IPS-20b (cell line): Measurements from ENCODE around the gene BANP.

Source experiments
- H3K27ac ChIP-seq: one replicate; pipeline ENCODE4 v1.5.1; 2013; ENCODE audit warnings: low read length
- H3K27me3 ChIP-seq: 2 replicates; pipeline ENCODE4 v1.6.1; 2013; ENCODE audit warnings: mild to moderate bottlenecking, low read length, inconsistent platforms; ENCODE audit not compliant: insufficient read depth
- H3K36me3 ChIP-seq: 2 replicates; pipeline ENCODE4 v1.6.1; 2013; ENCODE audit warnings: low read depth, mild to moderate bottlenecking, inconsistent platforms, low read length, moderate library complexity; ENCODE audit not compliant: insufficient read depth
- H3K4me1 ChIP-seq: 2 replicates; pipeline ENCODE4 v1.6.1; 2013; ENCODE audit warnings: mild to moderate bottlenecking, control low read depth, inconsistent platforms, low read length, moderate library complexity; ENCODE audit not compliant: insufficient read depth
- H3K4me3 ChIP-seq: 2 replicates; pipeline ENCODE4 v1.5.1; 2013; ENCODE audit warnings: mild to moderate bottlenecking, low read length, inconsistent platforms
- H3K9ac ChIP-seq: 2 replicates; pipeline ENCODE4 v1.6.1; 2013; ENCODE audit warnings: low read depth, mild to moderate bottlenecking, inconsistent platforms, low read length, moderate library complexity
- H3K9me3 ChIP-seq: 2 replicates; pipeline ENCODE4 v1.6.1; 2013; ENCODE audit warnings: mild to moderate bottlenecking, low read depth, low read length, inconsistent platforms; ENCODE audit not compliant: insufficient read depth

Gene BANP

DNA sequence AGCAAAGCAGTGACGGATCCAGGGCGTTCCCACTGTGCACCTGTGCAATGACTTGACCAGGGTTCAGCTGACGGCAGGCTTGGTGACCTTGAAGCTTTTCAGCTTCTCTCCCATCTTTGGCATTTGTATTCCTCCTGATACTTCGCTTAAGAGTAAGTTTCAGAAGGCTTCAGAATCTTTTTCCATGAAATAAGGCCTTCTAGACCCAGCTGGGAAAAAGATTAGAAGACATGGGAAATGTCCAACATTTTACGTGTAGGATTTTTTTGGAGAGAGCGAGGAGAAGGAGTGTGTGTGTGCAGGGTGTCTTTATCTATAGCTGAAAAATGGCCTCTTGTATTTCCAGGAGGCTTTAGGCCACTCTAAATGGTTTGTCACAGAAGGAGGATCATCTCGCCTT is 104.1 kb downstream of the BANP start:
- peaks cover 14% of the 10 kb centered on the region; the same call in 1 of the 2 replicates for H3K36me3 ChIP-seq
- no peaks in the 10 kb centered on the region for H3K4me1 ChIP-seq
- H3K4me3 ChIP-seq: no peak overlapping the region
- no peak overlapping the region for H3K27ac ChIP-seq
- no peaks in the 10 kb centered on the region for H3K27me3 ChIP-seq
- H3K9me3 ChIP-seq: no peaks in the 10 kb centered on the region
- no peak overlapping the region for H3K9ac ChIP-seq

DNA sequence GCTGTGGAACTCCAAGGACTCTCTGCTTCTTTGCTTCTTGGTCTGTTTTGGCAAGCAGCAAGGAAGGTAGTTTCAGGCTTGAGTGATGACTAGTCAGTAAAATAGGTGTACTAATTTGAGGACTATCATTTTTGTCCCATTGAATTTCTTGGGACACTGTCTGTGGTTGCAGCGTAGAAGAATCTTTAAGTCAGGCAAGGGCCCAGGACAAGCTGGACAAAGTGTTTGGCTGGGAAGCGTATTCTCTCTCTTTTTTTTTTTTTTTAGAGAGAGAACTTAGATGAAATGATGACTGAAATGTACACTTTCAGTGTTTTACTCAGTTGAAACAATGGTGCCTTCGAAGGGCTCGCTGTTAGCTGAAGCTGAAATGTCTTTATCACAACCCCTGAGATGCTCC is 105.0 kb downstream of the BANP start:
- H3K9ac ChIP-seq: no peak overlapping the region
- no peaks in the 10 kb centered on the region for H3K27me3 ChIP-seq
- no peaks in the 10 kb centered on the region for H3K9me3 ChIP-seq
- peaks cover 14% of the 10 kb centered on the region; the same call in 1 of the 2 replicates for H3K36me3 ChIP-seq
- no peaks in the 10 kb centered on the region for H3K4me1 ChIP-seq
- H3K27ac ChIP-seq: no peak overlapping the region
- no peak overlapping the region for H3K4me3 ChIP-seq

DNA sequence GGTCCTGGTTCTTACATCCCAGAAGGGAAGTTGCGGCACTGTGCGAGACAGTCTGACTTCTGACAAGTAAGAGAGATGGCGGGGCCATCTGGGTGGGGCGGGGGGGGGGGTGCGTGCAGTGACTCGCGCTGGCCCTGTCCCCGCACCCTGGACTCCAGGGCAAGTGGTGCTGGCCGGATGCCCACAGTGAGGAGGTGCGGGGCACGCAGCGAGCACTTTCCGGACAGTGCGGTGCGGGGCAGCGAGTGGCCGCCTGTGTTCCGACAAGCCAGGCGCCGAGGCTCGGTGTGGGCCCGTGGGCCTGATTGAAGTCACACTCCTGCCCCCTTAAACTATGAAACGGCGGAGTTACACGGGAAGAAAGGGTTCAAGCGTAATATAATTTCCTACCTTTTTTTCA is 106.4 kb downstream of the BANP start:
- Histone ChIP-seq H3K4me3 (no peak overlapping the region), H3K27me3 (no peaks in the 10 kb centered on the region), H3K36me3 (peaks cover 5% of the 10 kb centered on the region; the same call in 1 of the 2 replicates), H3K9ac (no peak overlapping the region), H3K9me3 (no peaks in the 10 kb centered on the region), H3K4me1 (no peaks in the 10 kb centered on the region), H3K27ac (no peak overlapping the region)

DNA sequence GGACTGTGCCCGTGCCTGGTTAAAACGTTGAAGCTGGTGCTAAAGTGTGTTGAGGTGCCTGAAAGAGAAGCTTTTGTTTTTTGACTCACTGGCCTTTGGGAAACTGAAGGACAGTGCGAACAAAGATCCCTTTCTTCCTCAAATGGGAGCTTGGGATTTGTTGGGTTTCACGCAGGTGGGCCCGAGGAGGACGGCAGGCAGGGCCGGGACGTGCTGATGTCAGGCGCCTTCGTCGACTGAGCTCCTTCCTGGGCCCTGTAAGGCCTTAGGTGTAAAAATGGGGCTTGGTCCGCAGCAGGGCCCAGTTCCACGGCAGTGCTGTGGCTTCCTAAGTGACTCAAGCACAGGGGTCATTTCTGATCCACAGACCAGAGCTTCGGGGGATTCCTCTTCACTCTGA is 106.9 kb downstream of the BANP start:
- Histone ChIP-seq H3K4me3 (no peak overlapping the region), H3K9me3 (no peaks in the 10 kb centered on the region), H3K27me3 (no peaks in the 10 kb centered on the region), H3K9ac (no peak overlapping the region), H3K27ac (no peak overlapping the region), H3K36me3 (no peaks in the 10 kb centered on the region; the same call in 1 of the 2 replicates), H3K4me1 (no peaks in the 10 kb centered on the region)

DNA sequence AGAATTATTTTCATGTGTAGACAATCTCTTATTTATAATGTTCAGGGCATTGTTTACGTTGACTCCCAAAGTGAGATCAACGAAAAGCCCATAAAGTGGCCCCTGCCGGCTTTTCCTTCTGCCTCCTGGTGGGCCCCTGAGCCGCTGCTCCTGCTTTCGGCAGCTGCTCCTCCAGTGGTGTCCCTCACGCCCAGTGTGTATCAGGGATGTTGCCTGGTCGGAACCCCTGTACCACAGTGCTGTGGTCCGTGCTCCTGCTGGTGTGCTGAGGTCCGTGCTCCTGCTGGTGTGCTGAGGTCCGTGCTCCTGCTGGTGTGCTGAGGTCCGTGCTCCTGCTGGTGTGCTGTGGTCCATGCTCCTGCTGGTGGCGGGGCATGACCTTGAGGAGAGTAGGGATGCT is 107.6 kb downstream of the BANP start:
- no peaks in the 10 kb centered on the region for H3K27me3 ChIP-seq
- H3K4me1 ChIP-seq: no peaks in the 10 kb centered on the region
- no peaks in the 10 kb centered on the region for H3K36me3 ChIP-seq
- no peak overlapping the region for H3K9ac ChIP-seq
- no peak overlapping the region for H3K27ac ChIP-seq
- H3K9me3 ChIP-seq: no peaks in the 10 kb centered on the region
- H3K4me3 ChIP-seq: no peak overlapping the region

DNA sequence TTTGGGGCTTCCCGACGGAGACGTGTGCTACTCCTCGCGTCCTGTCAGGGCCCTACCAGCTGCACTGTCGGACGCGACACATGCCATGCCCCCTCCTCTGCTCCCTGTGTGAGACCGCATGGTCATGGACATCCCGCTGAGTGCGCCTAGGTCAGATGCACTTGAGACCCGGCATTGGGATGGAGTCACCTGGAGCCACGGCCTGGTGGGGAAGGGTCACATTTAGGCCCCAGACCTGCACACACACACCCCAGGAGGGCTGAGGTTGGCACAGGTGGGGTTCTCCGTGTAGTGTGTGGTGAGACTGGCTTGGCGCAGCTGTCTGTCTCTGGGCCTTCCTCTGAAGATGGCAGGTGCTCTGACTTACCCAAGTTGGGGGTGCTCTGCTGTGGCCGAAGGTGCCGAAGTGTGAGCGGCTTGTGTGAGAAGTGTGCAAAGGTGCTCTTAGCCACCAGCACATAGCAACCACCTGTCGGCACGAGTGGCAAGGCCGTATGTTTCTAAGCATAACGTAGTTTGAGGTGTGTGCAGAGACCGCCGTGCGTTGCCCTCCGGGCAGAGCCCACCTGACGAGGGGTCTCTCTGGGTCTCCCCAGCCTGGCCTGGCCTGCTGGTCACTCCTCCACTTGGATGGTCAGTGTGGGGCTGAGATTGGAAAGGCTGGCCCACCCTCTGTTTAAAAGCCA is 108.6 kb downstream of the BANP start:
- no peaks in the 10 kb centered on the region for H3K36me3 ChIP-seq
- H3K27me3 ChIP-seq: no peaks in the 10 kb centered on the region
- no peaks in the 10 kb centered on the region for H3K4me1 ChIP-seq
- H3K9ac ChIP-seq: no peak overlapping the region
- no peaks in the 10 kb centered on the region for H3K9me3 ChIP-seq
- no peak overlapping the region for H3K27ac ChIP-seq
- H3K4me3 ChIP-seq: no peak overlapping the region

DNA sequence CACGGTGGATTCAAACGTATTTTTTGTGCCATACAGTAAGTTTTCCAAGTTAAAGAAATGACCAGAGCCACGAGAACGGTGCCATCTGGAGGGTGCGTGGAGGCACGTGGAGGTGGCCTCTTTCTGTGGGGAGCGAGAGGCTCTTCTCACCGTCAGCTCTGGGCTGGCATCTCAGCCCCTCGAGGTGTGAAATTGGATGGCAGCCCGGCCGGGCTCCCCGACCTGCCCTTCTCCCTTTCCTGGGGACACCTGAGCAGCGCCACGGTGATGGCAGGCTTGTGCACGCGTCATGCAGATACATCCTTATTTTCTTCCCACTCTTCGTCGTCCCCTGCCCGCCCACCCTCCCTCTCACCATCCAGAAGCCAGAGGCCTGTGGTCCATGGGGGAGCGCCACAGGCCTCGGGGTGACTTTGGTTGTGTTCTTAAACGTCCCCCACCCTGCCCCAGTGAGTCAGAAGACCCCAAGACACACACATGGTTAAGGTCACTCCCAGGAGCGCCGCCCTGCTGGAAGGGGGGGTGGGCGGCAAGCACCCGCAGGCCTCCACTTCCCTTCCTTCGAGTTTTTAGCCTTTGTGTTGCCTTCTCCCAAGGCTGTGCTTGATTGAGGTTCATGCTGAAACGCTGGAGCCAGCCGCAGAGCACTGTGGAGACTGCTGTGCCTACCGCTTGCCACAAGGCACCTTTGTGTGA is 109.4 kb downstream of the BANP start:
- Histone ChIP-seq H3K4me1 (no peaks in the 10 kb centered on the region), H3K4me3 (no peak overlapping the region), H3K9ac (no peak overlapping the region), H3K36me3 (no peaks in the 10 kb centered on the region), H3K9me3 (no peaks in the 10 kb centered on the region), H3K27ac (no peak overlapping the region), H3K27me3 (no peaks in the 10 kb centered on the region)

DNA sequence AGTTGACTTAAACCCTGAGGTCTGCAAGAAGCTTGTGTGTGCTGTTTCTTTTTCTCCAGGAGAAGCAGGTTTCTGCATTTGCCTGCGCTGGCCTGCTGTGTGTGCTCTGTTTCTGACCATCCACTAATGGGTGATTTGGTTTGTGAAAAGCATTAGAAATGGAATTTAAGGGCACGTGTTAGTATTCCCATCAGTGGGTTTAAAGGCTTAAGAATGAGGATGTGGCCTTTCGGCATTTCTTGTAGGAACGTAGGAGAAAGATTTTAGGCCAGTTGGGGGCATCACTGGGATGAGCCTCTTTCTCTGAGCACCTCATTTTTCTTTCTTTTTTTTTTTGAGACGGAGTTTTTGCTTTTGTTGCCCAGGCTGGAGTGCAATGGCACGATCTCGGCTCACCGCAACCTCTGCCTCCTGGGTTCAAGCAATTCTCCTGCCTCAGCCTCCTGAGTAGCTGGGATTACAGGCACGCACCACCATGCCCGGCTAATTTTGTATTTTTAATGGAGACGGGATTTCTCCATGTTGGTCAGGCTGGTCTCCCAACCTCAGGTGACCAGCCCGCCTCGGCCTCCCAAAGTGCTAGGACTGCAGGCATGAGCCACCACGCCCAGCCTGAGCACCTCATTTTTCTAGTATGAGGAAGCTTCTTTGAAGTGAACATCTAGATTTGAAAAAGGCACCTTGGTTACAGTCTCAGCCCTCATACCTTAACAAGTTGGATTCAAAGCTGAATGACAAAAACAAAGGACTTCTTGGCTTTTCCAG is 110.3 kb downstream of the BANP start:
- no peaks in the 10 kb centered on the region for H3K9me3 ChIP-seq
- H3K4me3 ChIP-seq: no peak overlapping the region
- H3K36me3 ChIP-seq: no peaks in the 10 kb centered on the region
- H3K9ac ChIP-seq: no peak overlapping the region
- H3K4me1 ChIP-seq: no peaks in the 10 kb centered on the region
- no peak overlapping the region for H3K27ac ChIP-seq
- no peaks in the 10 kb centered on the region for H3K27me3 ChIP-seq

DNA sequence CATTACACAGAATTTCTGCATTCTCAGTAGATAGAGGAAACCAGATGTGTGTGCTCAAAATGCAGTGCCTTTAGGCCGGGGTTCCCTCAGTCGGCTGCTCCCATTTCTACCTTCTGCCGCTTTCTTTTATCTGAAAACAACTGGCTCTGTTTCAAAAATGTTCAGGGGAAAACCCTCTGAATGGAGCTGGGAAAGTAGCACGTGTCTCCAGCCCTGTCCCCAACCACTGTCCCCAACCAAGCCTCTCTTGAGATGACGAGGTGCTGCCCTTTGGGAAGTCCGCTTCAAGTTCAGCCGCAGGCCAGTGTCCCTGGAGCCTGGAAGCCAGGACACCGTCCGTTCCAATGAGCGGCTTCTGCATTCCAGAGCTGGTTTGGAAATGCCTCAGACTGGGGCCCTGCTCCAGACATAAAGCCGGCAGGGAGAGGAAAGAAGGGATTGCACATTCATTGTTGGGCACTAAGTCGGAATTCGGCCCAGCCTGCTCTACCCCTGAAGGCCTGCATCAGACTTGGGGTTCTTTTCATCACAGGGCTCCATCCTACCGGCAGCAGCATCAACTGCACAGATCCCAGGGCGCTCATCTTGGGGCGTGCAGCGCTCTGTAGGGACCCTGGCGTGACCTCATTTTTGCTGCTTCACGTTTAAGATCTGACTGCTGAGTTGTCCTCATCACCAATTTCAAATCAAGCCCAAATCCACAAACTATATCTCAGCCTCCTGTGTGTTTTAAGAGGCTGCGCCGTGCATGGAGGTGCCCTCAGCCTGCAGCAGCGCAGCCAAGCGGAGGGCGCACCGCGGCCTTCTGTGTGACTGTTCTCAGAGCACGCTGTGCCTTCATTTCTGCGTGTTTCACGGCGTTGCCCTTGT is 111.3 kb downstream of the BANP start:
- no peaks in the 10 kb centered on the region for H3K36me3 ChIP-seq
- no peaks in the 10 kb centered on the region for H3K9me3 ChIP-seq
- H3K4me3 ChIP-seq: no peak overlapping the region
- H3K27ac ChIP-seq: no peak overlapping the region
- no peaks in the 10 kb centered on the region for H3K27me3 ChIP-seq
- H3K4me1 ChIP-seq: no peaks in the 10 kb centered on the region
- no peak overlapping the region for H3K9ac ChIP-seq

DNA sequence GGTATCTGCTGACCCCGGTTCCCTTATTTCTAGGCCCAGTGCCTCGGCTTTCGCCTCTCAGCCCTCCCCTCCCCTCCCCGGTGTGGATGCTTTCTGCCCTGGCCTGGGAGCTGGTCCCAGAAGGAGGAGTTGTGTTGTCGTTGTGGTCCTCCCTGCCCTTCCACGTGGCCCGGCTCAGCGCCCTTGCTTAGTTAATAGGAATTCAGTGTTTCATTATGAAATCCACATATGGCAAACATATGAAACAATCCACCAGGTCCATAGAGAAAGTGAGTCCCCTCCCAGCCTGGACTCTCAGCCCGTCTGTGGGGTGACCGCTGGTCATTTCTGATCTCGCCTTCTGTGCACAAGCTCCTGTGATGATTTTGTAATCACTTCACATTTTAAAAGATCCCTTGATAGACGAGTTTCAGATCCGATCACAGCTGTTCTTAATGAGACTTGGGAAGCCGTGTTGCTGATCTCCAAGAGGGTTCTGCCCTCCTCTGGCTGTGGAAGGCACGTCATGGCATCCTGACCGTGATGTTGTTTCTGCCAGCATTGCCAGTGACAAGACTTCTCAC is 112.1 kb downstream of the BANP start:
- Histone ChIP-seq H3K36me3 (no peaks in the 10 kb centered on the region), H3K9ac (no peak overlapping the region), H3K27me3 (no peaks in the 10 kb centered on the region), H3K27ac (no peak overlapping the region), H3K4me1 (no peaks in the 10 kb centered on the region), H3K9me3 (no peaks in the 10 kb centered on the region), H3K4me3 (no peak overlapping the region)
